Measurements from ENCODE around the gene PIK3C2G.
"Not testable (repeated sequence)": the region's sequence is repeated elsewhere in the genome, so short reads cannot be mapped to it uniquely, and the experiment has no call there.

PIK3C2G gene

GRCh38 chr12:18496156-18496555 is 234.8 kb downstream of the PIK3C2G start:
- in situ Hi-C loops (cut with HindIII; ENCODE audit: low sequenced_read_pairs) = no loop called here
- no peak for TF ChIP-seq CTCF (IDR thresholded peaks at IDR 0.05; ENCODE audit: low read depth, low read length, missing control alignments)
- H3K4me3 ChIP-seq (ENCODE audit: low read depth, low read length) = no peak overlapping the region
- no peak for DNase-seq (ENCODE audit: low read depth)

GRCh38 chr12:18500160-18500574 is 238.8 kb downstream of the PIK3C2G start:
- DNase-seq (ENCODE audit: low read depth); in situ Hi-C loops (cut with HindIII; ENCODE audit: low sequenced_read_pairs); H3K4me3 ChIP-seq (ENCODE audit: low read depth, low read length): not testable (repeated sequence)

- DNase-seq (ENCODE audit: low read depth); in situ Hi-C loops (cut with HindIII; ENCODE audit: low sequenced_read_pairs); H3K4me3 ChIP-seq (ENCODE audit: low read depth, low read length): not testable (repeated sequence)
Observed at GRCh38 chr12:18500736-18501135, 239.4 kb downstream of the PIK3C2G start.

GRCh38 chr12:18502422-18502968 is 241.2 kb downstream of the PIK3C2G start:
- TF ChIP-seq CTCF (IDR thresholded peaks at IDR 0.05; ENCODE audit: low read depth, low read length, missing control alignments) = no peak

GRCh38 chr12:18521461-18521860 is 260.1 kb downstream of the PIK3C2G start:
- no peak overlapping the region for H3K4me3 ChIP-seq (ENCODE audit: low read depth, low read length)
- no peak for DNase-seq (ENCODE audit: low read depth)
- no peak for TF ChIP-seq CTCF (IDR thresholded peaks at IDR 0.05; ENCODE audit: low read depth, low read length, missing control alignments)
- in situ Hi-C loops (cut with HindIII; ENCODE audit: low sequenced_read_pairs) = loop anchor here (5.0 to 10.0 kb wide), 2 partner anchors 71 to 317 kb away; no protein-coding TSS in a partner anchor

More at GRCh38 chr12:18502422-18502968, 241.2 kb downstream of the PIK3C2G start:
- H3K4me3 ChIP-seq (ENCODE audit: low read depth, low read length) = no peak overlapping the region
- in situ Hi-C loops (cut with HindIII; ENCODE audit: low sequenced_read_pairs) = no loop called here
- no peak for DNase-seq (ENCODE audit: low read depth)

GRCh38 chr12:18522806-18523205 is 261.5 kb downstream of the PIK3C2G start:
- H3K4me3 ChIP-seq (ENCODE audit: low read depth, low read length) = no peak overlapping the region
- no peak for DNase-seq (ENCODE audit: low read depth)
- in situ Hi-C loops (cut with HindIII; ENCODE audit: low sequenced_read_pairs) = loop anchor here (5.0 to 10.0 kb wide), 2 partner anchors 69 to 318 kb away; no protein-coding TSS in a partner anchor
- TF ChIP-seq CTCF (IDR thresholded peaks at IDR 0.05; ENCODE audit: low read depth, low read length, missing control alignments) = no peak

GRCh38 chr12:18542497-18542896 is 281.2 kb downstream of the PIK3C2G start:
- H3K4me3 ChIP-seq (ENCODE audit: low read depth, low read length); DNase-seq (ENCODE audit: low read depth); in situ Hi-C loops (cut with HindIII; ENCODE audit: low sequenced_read_pairs): not testable (repeated sequence)

- in situ Hi-C loops (cut with HindIII; ENCODE audit: low sequenced_read_pairs) = no loop called here
- TF ChIP-seq CTCF (IDR thresholded peaks at IDR 0.05; ENCODE audit: low read depth, low read length, missing control alignments) = no peak
- DNase-seq (ENCODE audit: low read depth) = no peak
- H3K4me3 ChIP-seq (ENCODE audit: low read depth, low read length) = no peak overlapping the region
Observed at GRCh38 chr12:18546399-18546798, 285.1 kb downstream of the PIK3C2G start.

Measured in astrocyte of the cerebellum (primary cell).